Loucy (cell line): Measurements from ENCODE around the gene CLSTN2.

ENCODE experiments used
- EZH2phosphoT487 ChIP-seq: fragments of 200-600 bp; IDR thresholded peaks from 2 replicates; pipeline ENCODE4 v1.6.1; 2018; ENCODE audit warnings: antibody characterized with exemption, mild to moderate bottlenecking, moderate library complexity, borderline replicate concordance
- TF ChIP-seq, protein P1 (sequence below): fragments of 200-600 bp; sonication (generic); conservative IDR thresholded peaks from 2 replicates; pipeline ENCODE4 v1.5.1; 2014; ENCODE audit warnings: mild to moderate bottlenecking, antibody characterized with exemption, low read length

GRCh38 chr3:140568131-140568530 lies 633.1 kb downstream of the CLSTN2 start:
- TF ChIP-seq, protein P1, sequence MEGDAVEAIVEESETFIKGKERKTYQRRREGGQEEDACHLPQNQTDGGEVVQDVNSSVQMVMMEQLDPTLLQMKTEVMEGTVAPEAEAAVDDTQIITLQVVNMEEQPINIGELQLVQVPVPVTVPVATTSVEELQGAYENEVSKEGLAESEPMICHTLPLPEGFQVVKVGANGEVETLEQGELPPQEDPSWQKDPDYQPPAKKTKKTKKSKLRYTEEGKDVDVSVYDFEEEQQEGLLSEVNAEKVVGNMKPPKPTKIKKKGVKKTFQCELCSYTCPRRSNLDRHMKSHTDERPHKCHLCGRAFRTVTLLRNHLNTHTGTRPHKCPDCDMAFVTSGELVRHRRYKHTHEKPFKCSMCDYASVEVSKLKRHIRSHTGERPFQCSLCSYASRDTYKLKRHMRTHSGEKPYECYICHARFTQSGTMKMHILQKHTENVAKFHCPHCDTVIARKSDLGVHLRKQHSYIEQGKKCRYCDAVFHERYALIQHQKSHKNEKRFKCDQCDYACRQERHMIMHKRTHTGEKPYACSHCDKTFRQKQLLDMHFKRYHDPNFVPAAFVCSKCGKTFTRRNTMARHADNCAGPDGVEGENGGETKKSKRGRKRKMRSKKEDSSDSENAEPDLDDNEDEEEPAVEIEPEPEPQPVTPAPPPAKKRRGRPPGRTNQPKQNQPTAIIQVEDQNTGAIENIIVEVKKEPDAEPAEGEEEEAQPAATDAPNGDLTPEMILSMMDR, result no peak
- no peak for TF ChIP-seq EZH2phosphoT487
